Suppressor macrophage (primary cell): ENCODE measurements around the gene TMTC2.
A peak's percentile ranks its signal among the peaks of the same experiment; 100 is the strongest.

Experiments used
- DNase-seq, 4 experiments: peaks; one replicate each; pipeline ENCODE4 v3.0.0-alpha.2; 2020 to 2022

TMTC2 gene

DNA sequence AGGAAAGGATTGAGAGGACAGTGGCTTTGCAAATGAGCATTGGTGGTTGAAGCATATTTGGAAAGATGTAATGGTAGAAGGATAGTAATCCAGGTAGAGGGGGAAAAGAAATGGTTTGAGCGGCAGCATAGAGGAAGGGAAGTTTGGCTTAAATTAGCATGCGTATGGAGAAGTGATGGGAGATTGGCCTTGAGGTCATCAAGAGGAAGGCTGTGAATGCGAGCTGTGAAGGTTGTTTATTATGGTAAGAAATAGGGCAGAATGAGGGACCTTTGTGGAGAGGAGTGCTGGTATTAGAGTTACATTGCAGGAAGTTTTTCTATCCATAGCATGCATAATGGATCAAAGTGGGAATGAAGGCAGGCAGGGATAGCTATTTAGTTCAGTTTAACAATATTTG lies 162.1 kb downstream of the TMTC2 start:
- peak in 3 of 4 experiments; percentile 24 to 53 (median 29) for DNase-seq

- no peak for DNase-seq
Observed at GRCh38 chr12:82852529-82852928, 165.8 kb downstream of the TMTC2 start.

DNA sequence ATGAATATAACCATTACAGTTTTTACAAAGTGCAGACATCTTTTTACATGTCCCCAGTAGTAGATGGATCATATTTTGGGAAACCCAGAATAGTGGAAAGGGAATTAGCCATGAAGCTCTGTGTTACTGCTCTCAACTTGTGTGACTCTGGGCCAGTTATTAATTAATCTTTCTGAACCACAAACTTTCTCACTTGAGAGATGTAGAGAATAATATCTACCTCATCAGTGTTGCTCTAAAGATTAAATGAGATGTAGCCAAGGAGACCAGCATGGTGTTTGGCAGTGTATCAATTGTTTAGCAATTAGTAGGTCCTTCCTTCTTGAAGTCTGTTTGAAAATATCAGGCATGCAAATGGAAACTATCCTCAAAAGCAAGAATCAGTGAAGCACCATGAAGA lies 169.2 kb downstream of the TMTC2 start:
- no peak for DNase-seq

DNA sequence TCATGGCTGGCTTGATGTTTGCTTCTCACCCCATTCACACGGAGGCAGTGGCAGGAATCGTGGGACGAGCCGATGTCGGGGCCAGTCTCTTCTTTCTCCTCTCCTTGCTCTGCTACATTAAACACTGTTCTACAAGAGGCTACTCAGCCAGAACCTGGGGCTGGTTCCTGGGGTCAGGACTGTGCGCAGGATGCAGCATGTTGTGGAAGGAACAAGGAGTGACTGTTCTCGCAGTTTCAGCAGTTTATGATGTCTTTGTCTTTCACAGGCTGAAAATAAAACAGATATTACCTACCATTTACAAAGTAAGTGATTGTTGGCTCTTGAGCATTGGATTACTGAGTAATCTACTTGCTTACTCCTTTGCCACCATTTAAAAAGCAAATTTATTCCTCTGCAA lies 170.6 kb downstream of the TMTC2 start:
- no peak for DNase-seq

DNA sequence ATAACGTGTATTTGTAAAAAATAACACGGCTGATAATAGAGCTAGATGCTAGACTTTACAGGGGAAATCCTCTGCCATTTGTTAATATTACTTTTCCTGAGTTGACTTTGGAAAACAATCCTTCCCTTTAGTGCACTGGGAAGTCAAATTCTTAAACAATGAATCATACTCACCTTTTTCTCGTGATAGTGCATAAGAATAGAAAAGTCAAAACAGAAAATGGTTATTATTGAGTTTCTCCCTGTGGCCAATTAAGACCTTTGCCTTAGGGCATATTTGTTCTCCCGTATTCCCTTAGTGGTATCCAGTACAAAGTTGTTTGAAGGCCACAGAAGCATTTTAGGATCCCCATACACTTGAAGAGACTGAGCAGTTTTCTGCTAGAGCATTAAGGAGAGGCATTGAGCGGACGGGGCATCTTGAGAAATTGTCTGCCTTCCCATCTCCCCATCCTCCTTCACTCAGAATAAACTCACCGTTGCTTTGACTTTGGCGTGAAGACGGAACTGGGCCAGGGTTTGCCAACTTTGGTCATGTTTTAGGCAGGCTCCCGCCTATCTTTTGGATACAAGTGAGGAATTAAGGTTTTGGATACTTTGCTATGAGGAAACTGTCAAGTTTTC lies 171.3 kb downstream of the TMTC2 start:
- no peak for DNase-seq

GRCh38 chr12:82858534-82858917 lies 171.8 kb downstream of the TMTC2 start:
- no peak for DNase-seq

- no peak for DNase-seq
Observed at GRCh38 chr12:82862069-82862841, 175.5 kb downstream of the TMTC2 start.

DNA sequence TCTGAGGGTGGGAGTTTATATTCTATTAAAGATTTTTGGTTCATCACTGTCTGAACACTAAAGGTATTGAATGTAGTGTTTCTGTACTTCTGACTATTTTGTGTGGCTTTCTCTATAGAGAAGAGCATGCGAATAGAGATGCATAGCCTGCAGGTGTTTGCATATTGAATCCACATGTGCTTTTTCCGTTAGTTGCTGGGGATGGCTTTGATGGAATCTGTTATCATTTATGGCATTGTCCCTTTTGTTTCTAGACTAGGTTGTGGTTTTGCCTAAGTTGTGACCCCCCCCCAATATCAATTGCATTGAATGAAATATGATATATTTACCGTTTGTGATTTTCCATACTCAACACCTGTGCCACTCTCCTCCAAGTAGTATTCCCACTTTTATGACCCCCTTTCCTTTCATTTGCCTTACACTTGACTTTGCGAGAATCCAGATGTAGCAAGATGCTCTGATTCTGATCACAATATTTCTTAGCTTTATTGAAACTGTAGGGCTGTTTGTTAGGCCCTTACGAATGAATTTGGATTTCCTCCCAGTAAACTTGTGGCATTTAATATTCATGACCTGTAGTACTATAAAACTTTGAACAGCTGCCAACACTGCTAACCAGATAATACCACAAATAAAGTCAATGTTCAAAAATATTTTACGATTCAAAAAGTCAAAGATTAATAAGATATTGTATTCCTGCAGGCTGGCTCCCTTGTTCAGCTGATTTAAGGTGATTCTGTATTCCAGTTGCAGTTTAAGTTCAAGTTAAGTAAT lies 176.4 kb downstream of the TMTC2 start:
- no peak for DNase-seq

- no peak for DNase-seq
Observed at GRCh38 chr12:82866227-82866775, 179.6 kb downstream of the TMTC2 start.

- no peak for DNase-seq
Observed at GRCh38 chr12:82866946-82867345, 180.2 kb downstream of the TMTC2 start.

DNA sequence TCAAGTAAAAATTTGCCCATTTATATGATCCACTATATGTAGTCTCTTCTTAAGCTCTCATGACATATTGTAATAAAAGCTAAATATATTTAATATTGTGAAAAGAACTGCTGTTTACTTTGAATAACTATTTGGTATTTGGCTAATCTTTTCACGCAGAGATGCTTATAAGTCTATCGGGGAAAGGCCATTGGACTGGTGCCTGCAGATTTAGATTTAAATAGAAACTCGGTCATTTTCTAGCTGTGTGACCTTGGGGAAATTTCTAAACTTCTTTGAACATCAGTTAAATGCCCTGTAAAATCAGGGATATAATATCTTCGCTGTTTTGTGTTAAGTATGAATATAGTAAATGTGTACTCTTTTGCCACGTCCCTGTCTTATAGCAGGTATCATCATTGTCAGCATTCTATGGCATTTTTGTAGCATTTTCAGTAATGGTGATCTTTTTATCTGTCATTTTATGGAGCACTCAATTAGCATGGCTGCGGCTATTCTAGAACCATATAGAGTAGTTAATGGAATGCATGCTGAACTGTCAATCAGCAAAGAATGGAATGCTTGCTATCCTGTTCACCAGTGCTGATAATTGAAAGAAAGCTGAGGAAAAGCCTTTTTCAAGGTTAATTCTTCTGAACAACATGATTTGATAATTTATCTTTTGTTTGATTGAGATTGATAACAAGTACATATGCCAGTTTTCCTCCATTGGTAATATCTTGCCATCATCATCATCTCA lies 181.2 kb downstream of the TMTC2 start:
- no peak for DNase-seq

DNA sequence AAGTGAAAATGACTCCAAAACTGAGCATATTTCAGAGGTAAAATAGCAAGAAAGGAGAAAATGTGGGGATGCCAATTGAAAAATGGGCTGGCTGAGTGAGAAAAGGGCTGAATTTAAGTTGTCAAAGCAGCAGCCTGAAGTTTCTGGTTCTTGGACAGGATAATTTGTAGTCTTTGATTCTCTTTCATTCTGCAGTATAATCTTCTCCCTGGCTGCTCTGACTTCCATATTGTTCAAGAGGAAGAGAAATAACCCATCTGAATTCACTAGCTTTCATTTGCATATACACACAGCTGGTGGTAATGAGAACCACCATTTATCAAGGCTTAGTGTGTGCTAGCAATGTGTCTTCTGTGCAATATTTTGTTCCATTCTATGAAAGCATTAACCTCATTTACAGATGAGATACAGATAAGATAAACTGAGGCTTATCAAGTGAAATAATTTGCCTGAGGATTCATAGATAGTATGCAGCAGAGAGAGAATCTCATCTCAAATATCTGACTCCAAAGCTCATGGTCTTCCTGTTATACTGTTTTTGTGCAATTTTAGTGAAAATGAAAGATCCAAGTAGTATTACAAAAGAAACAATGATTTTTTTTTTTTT lies 184.2 kb downstream of the TMTC2 start:
- no peak for DNase-seq

DNA sequence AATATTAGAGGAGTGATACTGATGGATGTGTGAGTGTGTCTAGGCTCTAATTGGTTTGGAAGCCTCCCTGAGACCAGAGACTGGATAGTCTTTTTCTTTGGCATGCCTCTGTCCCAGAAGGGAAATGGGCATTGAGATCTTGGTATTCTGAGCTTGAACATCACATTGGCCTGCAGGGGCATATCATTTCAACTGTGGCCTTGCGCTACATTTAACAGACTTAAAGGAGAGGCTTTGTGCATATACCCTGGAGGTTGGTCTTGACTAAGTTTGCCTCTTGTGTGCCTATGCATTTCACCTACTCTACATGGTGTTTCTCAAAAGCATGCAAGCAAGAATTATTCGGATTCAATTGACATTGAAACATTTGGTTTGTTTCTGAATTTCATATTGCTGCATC lies 185.4 kb downstream of the TMTC2 start:
- DNase-seq, result no peak

DNA sequence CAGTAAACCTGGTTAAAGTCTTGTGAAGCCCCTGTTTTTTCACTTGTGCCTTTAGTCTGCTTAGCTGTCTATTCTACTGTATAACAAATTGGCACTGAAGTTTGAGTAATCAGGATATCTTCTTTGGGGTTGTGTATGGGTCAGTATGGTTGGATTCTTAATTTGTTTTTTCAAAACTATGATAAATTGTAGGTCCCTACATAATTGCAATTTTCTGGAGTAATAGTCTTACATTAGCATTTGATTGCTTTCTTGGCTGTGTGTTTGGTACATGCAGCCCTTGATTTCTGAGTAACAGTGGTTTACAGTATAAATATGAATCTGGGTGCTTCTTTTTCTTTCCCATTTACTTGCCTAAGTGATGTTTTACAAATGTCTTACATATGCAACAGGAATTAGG lies 186.6 kb downstream of the TMTC2 start:
- DNase-seq, result no peak

DNA sequence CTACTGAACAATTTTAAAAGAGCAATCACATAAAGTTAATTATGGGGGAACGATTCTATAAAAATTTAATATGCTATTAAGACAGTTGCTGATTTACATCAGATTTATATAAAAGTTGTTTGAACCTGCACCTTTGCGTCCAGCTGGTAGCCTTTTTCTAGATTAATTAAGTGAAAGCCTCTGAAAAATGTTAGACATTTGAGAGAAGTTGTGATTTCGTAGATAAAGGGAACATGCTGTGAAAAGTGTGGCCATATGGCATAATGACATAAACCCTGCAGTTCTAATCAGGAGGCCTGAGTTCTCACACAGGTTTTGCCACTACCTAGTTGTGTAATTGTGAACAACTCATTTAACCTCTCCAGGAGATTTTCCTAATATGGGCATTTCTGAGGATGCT lies 187.2 kb downstream of the TMTC2 start:
- no peak for DNase-seq

- peak; percentile 6 to 63 (median 40) for DNase-seq
Observed at GRCh38 chr12:82874945-82875344, 188.2 kb downstream of the TMTC2 start.

GRCh38 chr12:82876075-82876474 lies 189.4 kb downstream of the TMTC2 start:
- no peak for DNase-seq

DNA sequence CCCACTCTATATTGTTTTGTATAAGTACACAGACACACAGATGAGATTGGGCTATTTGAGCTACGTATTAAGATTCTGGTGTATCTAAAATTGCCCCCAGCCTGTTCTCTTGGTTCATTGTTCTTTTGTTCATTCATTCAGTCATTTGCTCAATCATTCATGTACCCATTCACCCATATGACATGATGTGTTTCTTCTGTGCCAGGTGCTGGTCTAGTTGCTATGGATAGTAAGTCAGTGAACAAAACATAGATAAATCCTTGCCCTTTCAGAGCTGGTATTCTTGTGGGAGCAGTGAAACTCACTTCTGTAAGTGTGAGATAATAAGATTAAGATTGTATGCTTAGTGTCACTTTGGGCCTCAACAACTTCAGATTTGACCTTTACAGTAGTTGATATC lies 191.3 kb downstream of the TMTC2 start:
- no peak for DNase-seq

DNA sequence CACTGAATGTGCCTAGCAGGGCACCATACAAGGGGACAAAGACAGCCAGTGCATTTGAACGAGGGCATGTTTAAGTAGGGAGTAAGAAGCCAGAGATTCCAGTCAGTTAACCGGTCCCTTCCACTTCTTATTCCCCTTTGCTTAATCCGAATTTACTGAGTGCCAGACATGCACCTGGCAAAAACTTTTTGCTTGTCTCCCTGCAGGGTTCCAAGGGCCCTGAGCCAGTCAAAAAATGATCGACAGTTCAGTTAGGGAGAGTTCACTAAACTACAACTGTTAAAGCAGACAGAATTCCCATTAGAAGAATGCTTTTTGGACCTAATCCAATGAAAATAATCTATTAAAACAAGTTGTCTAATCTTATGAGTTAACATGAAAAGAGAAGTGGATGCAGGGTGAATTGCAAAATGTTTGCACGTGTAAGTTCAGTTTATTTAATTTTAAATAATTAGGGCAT lies 193.8 kb downstream of the TMTC2 start:
- DNase-seq, result no peak

DNA sequence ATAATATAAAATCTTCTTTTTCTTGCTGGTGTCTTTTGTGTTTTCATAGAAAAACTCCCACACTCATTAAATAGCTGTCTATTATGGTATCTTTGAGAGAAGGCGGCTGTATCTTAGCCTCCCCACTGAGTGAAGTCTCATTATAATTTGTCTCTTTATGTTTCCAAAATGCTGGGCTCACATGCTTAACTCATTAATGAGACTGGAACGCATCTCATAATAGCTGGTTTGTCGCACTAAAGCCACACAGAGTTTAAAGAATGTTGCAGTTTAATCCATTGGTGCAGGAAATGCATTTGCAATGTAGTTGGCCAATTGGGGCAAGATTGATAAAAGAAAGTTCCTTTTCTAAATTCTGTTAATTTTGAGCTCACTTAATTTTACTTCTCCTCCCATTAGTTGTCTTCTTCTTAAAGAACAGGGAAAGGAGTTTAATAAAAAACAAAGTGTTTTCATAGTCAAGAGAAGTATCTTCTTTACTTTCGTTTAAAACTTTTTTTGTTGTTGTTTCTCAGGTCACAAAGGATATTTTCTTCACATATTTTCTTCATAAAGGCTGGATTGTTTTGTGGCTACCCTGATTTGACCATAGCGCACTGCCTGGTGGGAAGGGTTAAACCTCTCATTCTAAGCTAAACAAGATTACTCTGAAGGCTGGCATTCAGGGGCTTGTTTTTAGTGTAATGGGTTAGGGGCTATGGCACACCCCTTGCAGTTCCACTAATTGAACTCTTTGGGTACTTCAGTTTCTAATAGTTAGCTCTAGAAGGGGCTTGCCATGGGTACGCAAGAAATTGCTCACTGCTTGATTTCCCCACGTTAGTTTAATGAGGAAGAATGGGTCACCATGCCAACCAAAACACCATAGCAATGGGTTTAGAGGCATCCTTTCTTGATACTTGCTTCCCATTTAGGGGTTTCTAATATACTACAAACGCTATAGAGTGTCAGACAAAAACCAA lies 197.0 kb downstream of the TMTC2 start:
- peak; percentile 5 to 34 (median 14) for DNase-seq
